BLaER1 treated with 17β-estradiol and CSF1 and Interleukin-3, amounts not matched to agents 10 nM and 100 nM (cell line): ENCODE results near the gene PSORS1C1.

Source experiments
- H3K27ac ChIP-seq, 11 experiments: shearing (Covaris generic); formaldehyde crosslinking; 2 replicates each; pipeline ENCODE4 v1.8.1; 2022
- H3K27me3 ChIP-seq, 11 experiments: shearing (Covaris generic); formaldehyde crosslinking; 2 replicates each; pipeline ENCODE4 v1.8.1; 2022
- H3K36me3 ChIP-seq, 11 experiments: shearing (Covaris generic); formaldehyde crosslinking; 2 replicates each; pipeline ENCODE4 v1.8.1; 2022
- H3K4me1 ChIP-seq, 10 experiments: shearing (Covaris generic); formaldehyde crosslinking; 2 replicates each; pipeline ENCODE4 v1.8.1; 2022
- H3K4me2 ChIP-seq, 11 experiments: shearing (Covaris generic); formaldehyde crosslinking; 2 replicates each; pipeline ENCODE4 v1.8.1; 2022
- H3K4me3 ChIP-seq, 10 experiments: shearing (Covaris generic); formaldehyde crosslinking; 2 replicates each; pipeline ENCODE4 v1.8.1; 2022
- H3K9ac ChIP-seq, 11 experiments: shearing (Covaris generic); formaldehyde crosslinking; 2 replicates each; pipeline ENCODE4 v1.8.1; 2022
- H3K9me3 ChIP-seq, 11 experiments: shearing (Covaris generic); formaldehyde crosslinking; replicated peaks in 1 of 11; 2 replicates each; pipeline ENCODE4 v1.8.1; 2022
- H4K20me1 ChIP-seq, 11 experiments: shearing (Covaris generic); formaldehyde crosslinking; 2 replicates each; pipeline ENCODE4 v1.8.1; 2022
- Cebpa-rat ChIP-seq, 11 experiments: shearing (Covaris generic); IDR thresholded peaks; 2 replicates each; pipeline ENCODE4 v1.8.1; 2022

PSORS1C1 gene

GRCh38 chr6:31121131-31121790 is 6.7 kb downstream of the PSORS1C1 start:
- H3K9ac ChIP-seq: no peak overlapping the region
- no peaks in the 10 kb centered on the region for H3K27me3 ChIP-seq
- H3K36me3 ChIP-seq: no peaks in the 10 kb centered on the region
- no peak for TF ChIP-seq Cebpa-rat (IDR thresholded peaks at IDR 0.05)
- no peaks in the 10 kb centered on the region for H4K20me1 ChIP-seq
- H3K27ac ChIP-seq: peak overlapping the region in 1 of 11 experiments; percentile 16; a peak in 1 of 22 replicates
- H3K4me2 ChIP-seq: 0 out of 22 replicates have a peak overlapping the region, but pooled peaks of 1 of the 11 experiments have one; percentile 49
- H3K4me3 ChIP-seq: no peak overlapping the region
- H3K4me1 ChIP-seq: peaks cover 24 to 32% (median 27%) of the 10 kb centered on the region in 10 experiments; a peak in 19 of 20 replicates
- no peaks in the 10 kb centered on the region for H3K9me3 ChIP-seq

- TF ChIP-seq Cebpa-rat (IDR thresholded peaks at IDR 0.05): no peak
- peak overlapping the region in 10 of 11 experiments; percentile 2 to 57 (median 44); a peak in 16 of 22 replicates for H3K4me2 ChIP-seq
- 0 out of 22 replicates have a peak overlapping the region, but pooled peaks of 1 of the 11 experiments have one; percentile 2 for H3K27ac ChIP-seq
- no peaks in the 10 kb centered on the region for H3K9me3 ChIP-seq
- H3K4me3 ChIP-seq: no peak overlapping the region
- H3K9ac ChIP-seq: no peak overlapping the region
- H3K4me1 ChIP-seq: peaks cover 24 to 33% (median 27%) of the 10 kb centered on the region in 10 experiments; a peak in 19 of 20 replicates
- no peaks in the 10 kb centered on the region for H3K36me3 ChIP-seq
- no peaks in the 10 kb centered on the region for H3K27me3 ChIP-seq
- H4K20me1 ChIP-seq: no peaks in the 10 kb centered on the region
Measured at GRCh38 chr6:31122791-31123706, 8.4 kb downstream of the PSORS1C1 start.

GRCh38 chr6:31125162-31125561 is 10.6 kb downstream of the PSORS1C1 start:
- Histone ChIP-seq H3K27me3 (no peaks in the 10 kb centered on the region), H3K9ac (no peak overlapping the region), H3K4me1 (peaks cover 24 to 33% (median 27%) of the 10 kb centered on the region in 10 experiments; a peak in 19 of 20 replicates), H3K9me3 (no peaks in the 10 kb centered on the region), H3K36me3 (no peaks in the 10 kb centered on the region), H3K4me2 (peak overlapping the region in 10 of 11 experiments; percentile 21 to 67 (median 38); a peak in 16 of 22 replicates), H3K4me3 (no peak overlapping the region), H4K20me1 (no peaks in the 10 kb centered on the region), H3K27ac (no peak overlapping the region)
- no peak for TF ChIP-seq Cebpa-rat (IDR thresholded peaks at IDR 0.05)

DNA sequence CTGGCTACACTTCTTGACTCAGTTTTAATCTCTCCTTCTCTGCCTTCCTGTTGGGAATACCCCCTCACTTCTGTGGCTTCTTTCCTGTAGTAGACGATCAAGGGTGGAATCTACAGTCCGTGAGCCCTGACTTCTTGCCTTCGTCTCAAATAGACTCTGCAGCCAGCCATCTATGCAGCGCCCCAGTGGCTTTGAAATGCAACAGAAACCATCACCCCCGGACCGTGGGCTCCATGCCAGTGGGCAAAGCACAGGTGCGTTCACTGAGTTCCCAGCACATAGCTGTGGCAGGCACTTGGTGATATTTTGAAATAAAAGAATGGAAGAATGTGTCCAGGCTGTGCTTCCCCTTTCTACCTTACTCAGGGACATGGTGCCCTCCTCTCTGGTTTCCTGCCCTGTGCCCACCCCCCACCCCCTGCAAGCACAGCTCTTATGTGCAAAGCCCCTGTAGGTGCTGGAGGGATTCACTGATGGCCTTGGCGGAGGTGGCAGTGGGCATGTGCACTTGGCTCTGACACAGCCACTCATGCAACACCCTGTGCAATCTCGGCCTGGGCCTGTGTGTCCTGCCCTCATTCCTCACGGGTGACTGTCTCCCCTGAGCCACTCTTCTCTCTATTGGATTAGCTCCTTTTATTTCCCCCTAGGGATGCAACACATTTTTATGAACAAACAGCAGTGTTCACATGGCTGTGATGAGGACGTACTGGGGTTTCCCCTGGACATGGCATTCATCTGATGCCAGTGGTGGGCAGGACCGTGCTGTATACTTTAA is 11.2 kb downstream of the PSORS1C1 start:
- Histone ChIP-seq H3K9me3 (no peaks in the 10 kb centered on the region), H3K4me3 (no peak overlapping the region), H3K4me1 (peaks cover 24 to 33% (median 27%) of the 10 kb centered on the region in 10 experiments; a peak in 19 of 20 replicates), H3K9ac (no peak overlapping the region), H3K27ac (no peak overlapping the region), H3K4me2 (peak overlapping the region in 10 of 11 experiments; percentile 21 to 67 (median 38); a peak in 15 of 22 replicates), H4K20me1 (no peaks in the 10 kb centered on the region), H3K36me3 (no peaks in the 10 kb centered on the region), H3K27me3 (no peaks in the 10 kb centered on the region)
- TF ChIP-seq Cebpa-rat (IDR thresholded peaks at IDR 0.05): no peak

GRCh38 chr6:31126396-31127175 is 12.0 kb downstream of the PSORS1C1 start:
- Histone ChIP-seq H3K4me3 (no peak overlapping the region), H3K27ac (no peak overlapping the region), H3K9ac (no peak overlapping the region), H4K20me1 (no peaks in the 10 kb centered on the region), H3K4me1 (peaks cover 24 to 33% (median 27%) of the 10 kb centered on the region in 10 experiments; a peak in 19 of 20 replicates), H3K9me3 (no peaks in the 10 kb centered on the region), H3K36me3 (no peaks in the 10 kb centered on the region), H3K27me3 (no peaks in the 10 kb centered on the region), H3K4me2 (0 out of 22 replicates have a peak overlapping the region, but pooled peaks of 1 of the 11 experiments have one; percentile 39)
- no peak for TF ChIP-seq Cebpa-rat (IDR thresholded peaks at IDR 0.05)

DNA sequence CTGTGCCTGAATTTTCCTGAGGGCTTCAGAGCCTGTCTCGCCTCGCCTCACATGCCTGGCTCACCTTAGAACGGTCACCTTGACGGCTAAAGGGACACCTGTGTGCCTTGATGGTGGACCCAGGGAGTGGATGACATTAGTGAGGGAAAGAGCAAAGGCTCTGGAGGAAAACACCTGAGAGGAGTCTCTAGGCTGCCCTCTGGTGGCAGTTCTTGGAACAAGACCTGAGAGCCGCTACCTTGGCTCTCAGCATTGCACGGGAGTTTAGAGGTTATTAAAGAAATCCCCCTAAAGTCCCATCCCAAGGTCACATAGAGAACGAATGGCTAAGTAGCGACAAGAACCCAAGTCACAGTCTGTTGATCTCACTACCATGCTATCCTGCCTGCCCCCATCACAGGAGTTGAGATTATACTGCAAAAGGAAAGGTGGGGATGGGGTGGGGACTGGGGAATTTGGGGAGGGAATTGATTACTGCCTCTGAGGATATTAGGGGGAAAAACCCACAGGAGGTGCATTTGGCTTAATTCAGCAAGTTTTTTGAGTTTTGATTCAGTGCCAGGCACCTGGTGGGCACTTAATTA is 13.6 kb downstream of the PSORS1C1 start:
- Histone ChIP-seq H3K36me3 (no peaks in the 10 kb centered on the region), H3K9me3 (no peaks in the 10 kb centered on the region), H4K20me1 (no peaks in the 10 kb centered on the region), H3K4me1 (peaks cover 12 to 17% (median 14%) of the 10 kb centered on the region in 10 experiments; a peak in 19 of 20 replicates), H3K27me3 (no peaks in the 10 kb centered on the region), H3K9ac (no peak overlapping the region), H3K4me2 (no peak overlapping the region), H3K27ac (no peak overlapping the region), H3K4me3 (no peak overlapping the region)
- no peak for TF ChIP-seq Cebpa-rat (IDR thresholded peaks at IDR 0.05)

- no peak overlapping the region for H3K4me2 ChIP-seq
- H3K36me3 ChIP-seq: no peaks in the 10 kb centered on the region
- H3K9me3 ChIP-seq: no peaks in the 10 kb centered on the region
- peaks cover 12 to 17% (median 14%) of the 10 kb centered on the region in 10 experiments; a peak in 18 of 20 replicates for H3K4me1 ChIP-seq
- H3K27ac ChIP-seq: no peak overlapping the region
- no peak overlapping the region for H3K4me3 ChIP-seq
- H4K20me1 ChIP-seq: no peaks in the 10 kb centered on the region
- no peak for TF ChIP-seq Cebpa-rat (IDR thresholded peaks at IDR 0.05)
- H3K9ac ChIP-seq: no peak overlapping the region
- no peaks in the 10 kb centered on the region for H3K27me3 ChIP-seq
Measured at GRCh38 chr6:31129130-31129529, 14.5 kb downstream of the PSORS1C1 start.

- H3K27ac ChIP-seq: no peak overlapping the region
- H3K9me3 ChIP-seq: no peaks in the 10 kb centered on the region
- no peak overlapping the region for H3K9ac ChIP-seq
- no peaks in the 10 kb centered on the region for H3K36me3 ChIP-seq
- H4K20me1 ChIP-seq: no peaks in the 10 kb centered on the region
- H3K4me3 ChIP-seq: no peak overlapping the region
- peaks cover under 1 to 10% (median 3%) of the 10 kb centered on the region in 10 experiments; a peak in 13 of 20 replicates for H3K4me1 ChIP-seq
- no peaks in the 10 kb centered on the region for H3K27me3 ChIP-seq
- H3K4me2 ChIP-seq: no peak overlapping the region
- TF ChIP-seq Cebpa-rat (IDR thresholded peaks at IDR 0.05): no peak
Measured at GRCh38 chr6:31130751-31131150, 16.2 kb downstream of the PSORS1C1 start.
